K562 (cell line): Measurements from ENCODE around the gene TRMT2A. TPM values are rescaled to one million over a fixed set of nuclear protein-coding genes. Genes with fewer than 3 reads are reported as not detected.
A peak's percentile ranks its signal among the peaks of the same experiment; 100 is the strongest.

Source experiments
- ATF7 ChIP-seq: fragments of 450-650 bp; IDR thresholded peaks from 2 replicates; pipeline ENCODE4 v1.7.1; 2014; ENCODE audit warnings: mild to moderate bottlenecking, moderate library complexity
- BHLHE40 ChIP-seq: IDR thresholded peaks from 2 replicates; pipeline ENCODE4 v1.6.1; 2011; ENCODE audit warnings: low read length, improper control_type of control experiment
- BRF2 ChIP-seq: IDR thresholded peaks from 3 replicates; pipeline ENCODE4 v1.6.1; 2011; ENCODE audit warnings: borderline replicate concordance, mild to moderate bottlenecking; ENCODE audit not compliant: insufficient read length, insufficient read depth
- E2F1 ChIP-seq: sonication (generic); formaldehyde crosslinking; IDR thresholded peaks from 2 replicates; pipeline ENCODE4 v1.8.1; 2023; ENCODE audit warnings: mild to moderate bottlenecking, missing genetic modification reagents, moderate library complexity
- ESRRA ChIP-seq: fragments of 450-650 bp; IDR thresholded peaks from 2 replicates; pipeline ENCODE4 v1.6.1; 2014; ENCODE audit warnings: low read depth, mild to moderate bottlenecking, moderate library complexity, borderline replicate concordance
- GTF2F1 ChIP-seq: IDR thresholded peaks from 2 replicates; pipeline ENCODE4 v1.6.1; 2011; ENCODE audit warnings: low read depth, low read length, improper control_type of control experiment
- L3MBTL2 ChIP-seq: fragments of 450-650 bp; IDR thresholded peaks from 2 replicates; pipeline ENCODE4 v1.6.1; 2016; ENCODE audit warnings: mild to moderate bottlenecking, moderate library complexity
- LARP7 ChIP-seq: fragments of 450-650 bp; IDR thresholded peaks from 2 replicates; pipeline ENCODE4 v1.6.1; 2016
- MBD2 ChIP-seq: sonication (generic); IDR thresholded peaks from 2 replicates; pipeline ENCODE4 v1.6.1; 2016; ENCODE audit warnings: low read depth, borderline replicate concordance
- MCM3 ChIP-seq: fragments of 450-650 bp; IDR thresholded peaks from 2 replicates; pipeline ENCODE4 v1.6.1; 2016
- MEF2D ChIP-seq: conservative IDR thresholded peaks from 2 replicates; pipeline ENCODE4 v1.6.1; 2016; ENCODE audit warnings: low read depth, missing genetic modification characterization, missing compliant biosample characterization
- MITF ChIP-seq: IDR thresholded peaks from 2 replicates; pipeline ENCODE4 v1.6.1; 2014; ENCODE audit warnings: antibody characterized with exemption
- MYNN ChIP-seq, 2 experiments: sonication (generic); formaldehyde crosslinking in 1 of 2; IDR thresholded peaks; 2 replicates each; pipeline versions ENCODE4 v1.5.0 to v1.6.1; 2016 to 2020; ENCODE audit warnings: antibody characterized with exemption in 1 of 2, missing genetic modification reagents in 1 of 2
- SIN3B ChIP-seq: fragments of 450-650 bp; IDR thresholded peaks from 2 replicates; pipeline ENCODE4 v1.6.1; 2017; ENCODE audit warnings: low read depth, mild to moderate bottlenecking, moderate library complexity
- TAF7 ChIP-seq: fragments of 450-650 bp; IDR thresholded peaks from 2 replicates; pipeline ENCODE4 v1.6.1; 2016; ENCODE audit warnings: missing genetic modification characterization, missing compliant biosample characterization
- THAP12 ChIP-seq: fragments of 250-450 bp; sonication (Bioruptor Pico); IDR thresholded peaks from 2 replicates; pipeline ENCODE4 v1.9.0; 2021; ENCODE audit warnings: mild to moderate bottlenecking, inconsistent platforms
- TSC22D4 ChIP-seq: fragments of 450-650 bp; IDR thresholded peaks from 2 replicates; pipeline ENCODE4 v1.6.1; 2016; ENCODE audit warnings: missing genetic modification characterization, missing biosample characterization, control low read depth
- ZBTB12 ChIP-seq: fragments of 250-450 bp; sonication (Bioruptor Pico); IDR thresholded peaks from 2 replicates; pipeline ENCODE4 v1.4.0; 2020
- ZNF146 ChIP-seq: IDR thresholded peaks from one replicate; pipeline ENCODE4 v1.6.1; 2018; ENCODE audit warnings: missing compliant biosample characterization; ENCODE audit not compliant: unreplicated experiment
- ZNF165 ChIP-seq: fragments of 250-450 bp; sonication (Bioruptor Pico); IDR thresholded peaks from 2 replicates; pipeline ENCODE4 v1.4.0; 2020; ENCODE audit warnings: borderline replicate concordance
- ZNF41 ChIP-seq: fragments of 250-450 bp; sonication (Bioruptor Pico); conservative IDR thresholded peaks from 2 replicates; pipeline ENCODE4 v1.4.0; 2020; ENCODE audit warnings: mild to moderate bottlenecking
- ZNF431 ChIP-seq: sonication (generic); formaldehyde crosslinking; IDR thresholded peaks from 2 replicates; pipeline ENCODE4 v1.8.0; 2022; ENCODE audit warnings: mild to moderate bottlenecking, missing genetic modification reagents
- ZZZ3 ChIP-seq: fragments of 450-650 bp; IDR thresholded peaks from 2 replicates; pipeline ENCODE4 v1.6.1; 2016; ENCODE audit warnings: antibody characterized with exemption, mild to moderate bottlenecking, moderate library complexity
- polyA plus RNA-seq, 8 experiments: library from polyadenylated mRNA; depleted of rRNA in 4 of 8; stranded (reverse) in 5 of 8; unstranded in 3 of 8; fragments of >200 nt; fragmentation: Nextera tagmentation in 2 of 8; fragmentation: Illumina TruSeq in 1 of 8; extraction: Ambion mirVana in 2 of 8; extraction: Trizol in 1 of 8; gene quantifications; 2 replicates each; pipeline versions ENCODE4 v1.2.1 to v1.2.3, GENCODE V29; 2011 to 2014; ENCODE audit warnings: inconsistent platforms in 1 of 8, missing spikeins in 1 of 8
- total RNA-seq, 7 experiments: library from RNA; depleted of rRNA in 6 of 7; stranded (reverse); fragments of >200 nt in 6 of 7; fragmentation: Illumina TruSeq in 2 of 7; extraction: Trizol in 2 of 7; gene quantifications; 2 replicates each; pipeline versions ENCODE4 v1.2.1 to v1.2.3, GENCODE V29; 2011 to 2021; ENCODE audit warnings: low replicate concordance in 1 of 7

TRMT2A gene
- total and polyA plus RNA-seq, 9 of the 15 experiments (the other 6 are each of a cell fraction or from before 2014, with no cell fraction given): 1.6 to 265 (median 140) TPM

- no peak for TF ChIP-seq MITF
- TF ChIP-seq ZNF431 (CRISPR knock-in tag): no peak
- no peak for TF ChIP-seq TAF7
- no peak for TF ChIP-seq BHLHE40
- TF ChIP-seq THAP12 (CRISPR knock-in tag): 0 out of 2 replicates have a peak, but pooled peaks have one; percentile 57
- no peak for TF ChIP-seq ATF7
- no peak for TF ChIP-seq MCM3
- no peak for TF ChIP-seq ZNF146 (CRISPR knock-in tag)
- TF ChIP-seq ZZZ3: no peak
- no peak for TF ChIP-seq LARP7
- no peak for TF ChIP-seq GTF2F1
- TF ChIP-seq ZBTB12: no peak
- no peak for TF ChIP-seq SIN3B
- peak; percentile 86; the same call in 1 of the 2 replicates for TF ChIP-seq E2F1
- no peak for TF ChIP-seq ZNF41 (CRISPR knock-in tag)
- TF ChIP-seq MEF2D: no peak
- TF ChIP-seq ESRRA: no peak
- TF ChIP-seq MBD2: no peak
- no peak for TF ChIP-seq BRF2
- peak; percentile 9; the same call in 1 of the 2 replicates for TF ChIP-seq L3MBTL2
- TF ChIP-seq TSC22D4 (tag): no peak
- 0 out of 2 replicates have a peak, but pooled peaks have one; percentile 49 for TF ChIP-seq ZNF165
- no peak for TF ChIP-seq MYNN (IDR thresholded peaks at IDR 0.05)
- peak; percentile 8; the same call in 1 of the 2 replicates for TF ChIP-seq MYNN (CRISPR knock-in tag; IDR thresholded peaks at IDR 0.05)
Observed at GRCh38 chr22:20132686-20133246, 15.7 kb upstream of the TRMT2A start (continued).
